Dedifferentiated amniotic fluid mesenchymal stem cell (primary cell): ENCODE results near the gene SMIM35.
"Not testable (repeated sequence)": the region's sequence is repeated elsewhere in the genome, so short reads cannot be mapped to it uniquely, and the experiment has no call there.

Source experiments
- DNase-seq: peaks from one replicate; pipeline ENCODE4 v3.0.0-alpha.2; 2016; ENCODE audit errors: extremely low spot score

SMIM35 gene

GRCh38 chr11:117983163-117983475 lies 103.6 kb downstream of the SMIM35 start:
- DNase-seq = no peak

- DNase-seq = no peak
Observed at GRCh38 chr11:117980720-117981119, 106.0 kb downstream of the SMIM35 start.

- no peak for DNase-seq
Observed at GRCh38 chr11:117980280-117980679, 106.5 kb downstream of the SMIM35 start.

- DNase-seq = no peak
Observed at GRCh38 chr11:117979481-117980211, 107.1 kb downstream of the SMIM35 start.

- no peak for DNase-seq
Observed at GRCh38 chr11:117978991-117979390, 107.8 kb downstream of the SMIM35 start.

- not testable (repeated sequence) for DNase-seq
Observed at GRCh38 chr11:117978291-117978910, 108.4 kb downstream of the SMIM35 start.

- not testable (repeated sequence) for DNase-seq
Observed at GRCh38 chr11:117977612-117978264, 109.0 kb downstream of the SMIM35 start.

- no peak for DNase-seq
Observed at GRCh38 chr11:117977029-117977428, 109.7 kb downstream of the SMIM35 start.

GRCh38 chr11:117976445-117976844 lies 110.3 kb downstream of the SMIM35 start:
- DNase-seq = no peak

GRCh38 chr11:117973503-117973860 lies 113.3 kb downstream of the SMIM35 start:
- DNase-seq = no peak

- no peak for DNase-seq
Observed at GRCh38 chr11:117972629-117973502, 113.9 kb downstream of the SMIM35 start.

GRCh38 chr11:117972044-117972443 lies 114.7 kb downstream of the SMIM35 start:
- no peak for DNase-seq

GRCh38 chr11:117970400-117971024 lies 116.3 kb downstream of the SMIM35 start:
- no peak for DNase-seq

- no peak for DNase-seq
Observed at GRCh38 chr11:117969160-117969991, 117.4 kb downstream of the SMIM35 start.

- DNase-seq = no peak
Observed at GRCh38 chr11:117966908-117967307, 119.9 kb downstream of the SMIM35 start.

GRCh38 chr11:117962826-117963225 lies 123.9 kb downstream of the SMIM35 start:
- DNase-seq = no peak

GRCh38 chr11:117961896-117962295 lies 124.9 kb downstream of the SMIM35 start:
- DNase-seq = no peak

GRCh38 chr11:117960406-117960805 lies 126.4 kb downstream of the SMIM35 start:
- DNase-seq = no peak

- DNase-seq = no peak
Observed at GRCh38 chr11:117959438-117960149, 127.2 kb downstream of the SMIM35 start.

- DNase-seq = no peak
Observed at GRCh38 chr11:117958949-117959348, 127.8 kb downstream of the SMIM35 start.
